IPS DF 6.9 (cell line): ENCODE measurements around the gene CCDC159.
"Not testable (repeated sequence)": the region's sequence is repeated elsewhere in the genome, so short reads cannot be mapped to it uniquely, and the experiment has no call there.

Source experiments
- DNase-seq: peaks from one replicate; pipeline ENCODE4 v3.0.0-alpha.2; 2013; ENCODE audit warnings: low read depth, low spot score
- H3K27ac ChIP-seq: one replicate; pipeline ENCODE4 v1.5.1; 2013; ENCODE audit warnings: low read length, control low read depth
- H3K27me3 ChIP-seq: 2 replicates; pipeline ENCODE4 v1.6.1; 2013; ENCODE audit warnings: mild to moderate bottlenecking, low read length; ENCODE audit not compliant: control insufficient read depth, insufficient read depth
- H3K36me3 ChIP-seq: 2 replicates; pipeline ENCODE4 v1.6.1; 2013; ENCODE audit warnings: low read length; ENCODE audit not compliant: control insufficient read depth, insufficient read depth
- H3K4me1 ChIP-seq: 2 replicates; pipeline ENCODE4 v1.6.1; 2013; ENCODE audit warnings: low read length; ENCODE audit not compliant: control insufficient read depth, insufficient read depth
- H3K4me3 ChIP-seq: 2 replicates; pipeline ENCODE4 v1.5.1; 2013; ENCODE audit warnings: mild to moderate bottlenecking, low read length
- H3K9me3 ChIP-seq: 2 replicates; pipeline ENCODE4 v1.6.1; 2013; ENCODE audit warnings: low read length, inconsistent platforms; ENCODE audit not compliant: control insufficient read depth, insufficient read depth
- WGBS: extraction: QIAGEN DNeasy Blood & Tissue Kit; methylation state at CpG from one replicate; pipeline ENCODE4 v1.1.7; 2013; ENCODE audit warnings: mixed read lengths, missing lambda C conversion rate; ENCODE audit not compliant: insufficient read length, insufficient coverage; 5-methylcytosine and 5-hydroxymethylcytosine counted together

CCDC159 gene

GRCh38 chr19:11324079-11324661, 22.1 kb upstream of the CCDC159 start:
- Histone ChIP-seq H3K27ac (no peak overlapping the region), H3K27me3 (no peaks in the 10 kb centered on the region), H3K4me1 (no peaks in the 10 kb centered on the region), H3K36me3 (no peaks in the 10 kb centered on the region), H3K9me3 (no peaks in the 10 kb centered on the region), H3K4me3 (no peak overlapping the region)
- WGBS, result no CpG with 5 or more reads among the region's 10 CpGs
- DNase-seq, result no peak

GRCh38 chr19:11324748-11325389, 21.4 kb upstream of the CCDC159 start:
- Histone ChIP-seq H3K4me1 (no peaks in the 10 kb centered on the region), H3K4me3 (no peak overlapping the region), H3K36me3 (no peaks in the 10 kb centered on the region), H3K27ac (no peak overlapping the region), H3K27me3 (no peaks in the 10 kb centered on the region), H3K9me3 (no peaks in the 10 kb centered on the region)
- no CpG with 5 or more reads among the region's 17 CpGs for WGBS
- DNase-seq, result no peak

- no peak overlapping the region for H3K4me3 ChIP-seq
- H3K4me1 ChIP-seq, result no peaks in the 10 kb centered on the region
- H3K36me3 ChIP-seq, result no peaks in the 10 kb centered on the region
- no peak for DNase-seq
- WGBS, result no CpG with 5 or more reads among the region's 7 CpGs
- no peaks in the 10 kb centered on the region for H3K9me3 ChIP-seq
- no peak overlapping the region for H3K27ac ChIP-seq
- H3K27me3 ChIP-seq, result no peaks in the 10 kb centered on the region
Measured at GRCh38 chr19:11325544-11325943, 20.8 kb upstream of the CCDC159 start.

- Histone ChIP-seq H3K9me3 (no peaks in the 10 kb centered on the region), H3K27me3 (no peaks in the 10 kb centered on the region), H3K4me1 (no peaks in the 10 kb centered on the region), H3K27ac (no peak overlapping the region), H3K4me3 (no peak overlapping the region), H3K36me3 (peaks cover 2% of the 10 kb centered on the region)
- no CpG with 5 or more reads among the region's 4 CpGs for WGBS
- DNase-seq, result no peak
Measured at GRCh38 chr19:11330127-11330526, 16.2 kb upstream of the CCDC159 start.

GRCh38 chr19:11331502-11331901, 14.8 kb upstream of the CCDC159 start:
- no peak overlapping the region for H3K4me3 ChIP-seq
- no peak for DNase-seq
- no peaks in the 10 kb centered on the region for H3K4me1 ChIP-seq
- WGBS, result no CpG with 5 or more reads among the region's 4 CpGs
- no peaks in the 10 kb centered on the region for H3K27me3 ChIP-seq
- no peak overlapping the region for H3K27ac ChIP-seq
- peaks cover 6% of the 10 kb centered on the region for H3K36me3 ChIP-seq
- H3K9me3 ChIP-seq, result no peaks in the 10 kb centered on the region

- no peaks in the 10 kb centered on the region for H3K27me3 ChIP-seq
- H3K4me3 ChIP-seq, result no peak overlapping the region
- no CpG with 5 or more reads among the region's 5 CpGs for WGBS
- H3K4me1 ChIP-seq, result no peaks in the 10 kb centered on the region
- no peak for DNase-seq
- H3K27ac ChIP-seq, result no peak overlapping the region
- H3K9me3 ChIP-seq, result no peaks in the 10 kb centered on the region
- peaks cover 6% of the 10 kb centered on the region for H3K36me3 ChIP-seq
Measured at GRCh38 chr19:11332822-11333221, 13.5 kb upstream of the CCDC159 start.

- H3K27ac ChIP-seq, H3K9me3 ChIP-seq, H3K36me3 ChIP-seq, H3K4me3 ChIP-seq, H3K4me1 ChIP-seq, DNase-seq, H3K27me3 ChIP-seq: not testable (repeated sequence)
- WGBS, result no CpG with 5 or more reads among the region's 9 CpGs
Measured at GRCh38 chr19:11333838-11334237, 12.5 kb upstream of the CCDC159 start.

- Histone ChIP-seq H3K4me1 (peaks cover 1% of the 10 kb centered on the region; the same call in 1 of the 2 replicates), H3K36me3 (peaks cover 6% of the 10 kb centered on the region), H3K27ac (no peak overlapping the region), H3K27me3 (no peaks in the 10 kb centered on the region), H3K9me3 (no peaks in the 10 kb centered on the region), H3K4me3 (no peak overlapping the region)
- no peak for DNase-seq
- no CpG with 5 or more reads among the region's 17 CpGs for WGBS
Measured at GRCh38 chr19:11335449-11336146, 10.7 kb upstream of the CCDC159 start.

GRCh38 chr19:11337080-11337479, 9.2 kb upstream of the CCDC159 start:
- Histone ChIP-seq H3K27ac (no peak overlapping the region), H3K27me3 (no peaks in the 10 kb centered on the region), H3K4me3 (no peak overlapping the region), H3K9me3 (no peaks in the 10 kb centered on the region), H3K4me1 (peaks cover 1% of the 10 kb centered on the region; the same call in 1 of the 2 replicates), H3K36me3 (peaks cover 6% of the 10 kb centered on the region)
- WGBS, result no CpG with 5 or more reads among the region's 14 CpGs
- no peak for DNase-seq

- no peak for DNase-seq
- Histone ChIP-seq H3K4me1 (peaks cover 1% of the 10 kb centered on the region; the same call in 1 of the 2 replicates), H3K9me3 (no peaks in the 10 kb centered on the region), H3K4me3 (no peak overlapping the region), H3K27me3 (no peaks in the 10 kb centered on the region), H3K36me3 (peaks cover 6% of the 10 kb centered on the region), H3K27ac (no peak overlapping the region)
- no CpG with 5 or more reads among the region's 7 CpGs for WGBS
Measured at GRCh38 chr19:11338121-11338520, 8.2 kb upstream of the CCDC159 start.
